ENCODE measurements around the gene OR2T10. TPM values are rescaled to one million over a fixed set of nuclear protein-coding genes. Genes with fewer than 3 reads are reported as not detected.

Gene OR2T10
- polyA plus RNA-seq, 1 experiment: not detected

DNA sequence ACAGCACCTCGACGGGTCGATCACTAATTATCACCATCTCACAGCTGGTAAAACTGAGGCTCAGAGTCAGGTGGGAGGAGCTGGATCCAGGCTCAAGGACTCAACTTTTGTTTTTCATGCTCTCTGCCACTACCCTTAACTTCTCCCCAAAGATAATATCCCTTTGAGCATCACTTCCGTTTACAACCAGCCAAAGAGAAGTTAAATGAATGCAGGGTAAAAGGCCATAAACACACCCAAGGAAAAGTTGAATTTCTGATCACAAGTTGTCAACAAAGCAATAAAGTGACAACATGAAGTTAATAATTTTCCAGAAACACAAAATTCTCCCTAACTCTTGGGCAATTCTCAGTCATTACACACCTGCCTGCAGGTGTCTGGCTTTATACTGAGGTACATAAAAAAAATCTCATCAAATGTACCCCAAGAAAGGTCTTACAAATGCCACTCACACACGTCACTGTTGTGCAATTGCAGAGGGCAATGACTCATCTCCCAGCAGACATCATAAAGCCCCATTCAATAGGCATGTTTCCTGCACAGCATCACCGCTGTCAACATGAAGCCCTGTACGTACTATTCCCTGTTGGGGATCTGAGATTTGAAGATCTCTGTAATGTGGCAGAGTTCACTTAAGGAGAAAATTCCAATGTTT is 34.0 kb upstream of the OR2T10 start:
- Histone ChIP-seq H3K4me3 (ENCODE audit: low read depth, low read length) (no peak overlapping the region), H3K27me3 (ENCODE audit: control insufficient read depth, insufficient read depth, low read length) (no peaks in the 10 kb centered on the region), H3K36me3 (ENCODE audit: control insufficient read depth, insufficient read depth, low read length) (no peaks in the 10 kb centered on the region)
- no peak for DNase-seq (ENCODE audit: low read depth)
- ChIA-PET POLR2A (no interaction called here), CTCF (no interaction called here)
- TF ChIP-seq, protein P1, sequence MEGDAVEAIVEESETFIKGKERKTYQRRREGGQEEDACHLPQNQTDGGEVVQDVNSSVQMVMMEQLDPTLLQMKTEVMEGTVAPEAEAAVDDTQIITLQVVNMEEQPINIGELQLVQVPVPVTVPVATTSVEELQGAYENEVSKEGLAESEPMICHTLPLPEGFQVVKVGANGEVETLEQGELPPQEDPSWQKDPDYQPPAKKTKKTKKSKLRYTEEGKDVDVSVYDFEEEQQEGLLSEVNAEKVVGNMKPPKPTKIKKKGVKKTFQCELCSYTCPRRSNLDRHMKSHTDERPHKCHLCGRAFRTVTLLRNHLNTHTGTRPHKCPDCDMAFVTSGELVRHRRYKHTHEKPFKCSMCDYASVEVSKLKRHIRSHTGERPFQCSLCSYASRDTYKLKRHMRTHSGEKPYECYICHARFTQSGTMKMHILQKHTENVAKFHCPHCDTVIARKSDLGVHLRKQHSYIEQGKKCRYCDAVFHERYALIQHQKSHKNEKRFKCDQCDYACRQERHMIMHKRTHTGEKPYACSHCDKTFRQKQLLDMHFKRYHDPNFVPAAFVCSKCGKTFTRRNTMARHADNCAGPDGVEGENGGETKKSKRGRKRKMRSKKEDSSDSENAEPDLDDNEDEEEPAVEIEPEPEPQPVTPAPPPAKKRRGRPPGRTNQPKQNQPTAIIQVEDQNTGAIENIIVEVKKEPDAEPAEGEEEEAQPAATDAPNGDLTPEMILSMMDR (IDR thresholded peaks at IDR 0.05; ENCODE audit: insufficient read depth, low read depth, low read length): no peak

DNA sequence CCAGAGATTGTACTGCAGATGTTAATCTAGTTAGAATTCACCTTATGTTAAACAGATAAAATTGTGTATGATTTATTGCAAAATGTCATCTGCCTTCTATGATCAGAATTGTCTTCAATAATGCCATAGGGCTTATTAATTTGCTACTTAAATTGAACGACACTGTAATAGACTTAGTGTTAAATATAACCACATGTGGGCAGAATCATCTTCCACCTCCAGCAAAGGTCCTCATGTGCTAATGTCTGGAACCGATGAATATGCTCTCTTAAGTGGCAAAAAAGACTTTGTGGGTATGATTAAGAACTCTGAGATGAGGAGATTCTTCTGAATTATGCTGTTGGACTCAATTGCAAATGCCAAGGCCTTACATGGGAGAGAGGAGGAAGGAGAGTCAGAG is 33.1 kb upstream of the OR2T10 start:
- ChIA-PET POLR2A (no interaction called here), CTCF (no interaction called here)
- TF ChIP-seq, protein P1 (IDR thresholded peaks at IDR 0.05; ENCODE audit: insufficient read depth, low read depth, low read length): no peak

DNA sequence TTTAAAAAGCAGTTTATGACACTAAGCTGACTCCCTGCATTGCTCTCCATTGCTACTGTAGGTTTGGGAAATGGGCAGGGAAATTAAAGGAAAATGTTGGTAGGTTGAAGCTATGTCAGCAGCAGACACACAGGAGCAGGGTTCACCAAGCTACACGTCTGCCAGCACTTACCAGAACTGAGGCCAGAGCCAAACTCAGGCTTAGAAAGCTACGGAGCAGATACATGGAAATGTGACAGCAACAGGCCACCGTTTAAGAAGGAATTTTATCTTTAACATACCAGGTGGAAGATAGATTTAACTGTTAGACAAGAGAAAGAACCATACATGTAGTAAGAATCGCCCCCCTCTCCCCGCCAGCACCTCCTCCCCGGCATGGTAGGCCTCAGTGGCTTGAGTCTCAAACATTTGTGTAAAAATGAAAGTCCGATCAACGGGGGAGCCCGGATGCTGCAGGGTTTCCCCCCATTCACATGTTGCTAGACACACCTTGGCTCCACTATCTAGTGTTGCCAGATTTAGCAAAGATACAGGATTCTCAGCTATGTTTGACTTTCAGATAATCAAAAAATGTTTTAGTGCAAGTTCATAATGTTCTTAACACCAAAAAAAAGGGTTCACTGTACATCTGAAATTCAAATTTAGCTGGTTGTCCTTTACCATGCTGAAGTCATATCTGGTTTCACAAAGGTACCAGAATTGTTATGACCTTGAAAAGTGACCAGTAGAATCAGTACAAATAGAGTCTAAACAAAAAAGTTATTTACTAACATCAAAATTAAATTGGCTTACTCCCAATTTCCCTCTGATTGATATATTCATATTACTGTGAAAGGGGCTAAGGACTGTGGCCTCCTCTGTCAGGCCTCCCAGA is 30.7 kb upstream of the OR2T10 start:
- no peak overlapping the region for H3K4me3 ChIP-seq (ENCODE audit: low read depth, low read length)
- ChIA-PET POLR2A (no interaction called here), CTCF (interaction anchor here (1.3 kb wide), 1 partner anchor 9 kb away, joined by 4 read pairs; no protein-coding TSS in a partner anchor)
- H3K36me3 ChIP-seq (ENCODE audit: control insufficient read depth, insufficient read depth, low read length): no peaks in the 10 kb centered on the region
- no peaks in the 10 kb centered on the region for H3K27me3 ChIP-seq (ENCODE audit: control insufficient read depth, insufficient read depth, low read length)
- TF ChIP-seq, protein P1 (IDR thresholded peaks at IDR 0.05; ENCODE audit: insufficient read depth, low read depth, low read length): no peak
- DNase-seq (ENCODE audit: low read depth): no peak

More for the DNA sequence above, 33.1 kb upstream of the OR2T10 start:
- Histone ChIP-seq H3K36me3 (ENCODE audit: control insufficient read depth, insufficient read depth, low read length) (no peaks in the 10 kb centered on the region), H3K27me3 (ENCODE audit: control insufficient read depth, insufficient read depth, low read length) (no peaks in the 10 kb centered on the region), H3K4me3 (ENCODE audit: low read depth, low read length) (no peak overlapping the region)
- DNase-seq (ENCODE audit: low read depth): no peak

DNA sequence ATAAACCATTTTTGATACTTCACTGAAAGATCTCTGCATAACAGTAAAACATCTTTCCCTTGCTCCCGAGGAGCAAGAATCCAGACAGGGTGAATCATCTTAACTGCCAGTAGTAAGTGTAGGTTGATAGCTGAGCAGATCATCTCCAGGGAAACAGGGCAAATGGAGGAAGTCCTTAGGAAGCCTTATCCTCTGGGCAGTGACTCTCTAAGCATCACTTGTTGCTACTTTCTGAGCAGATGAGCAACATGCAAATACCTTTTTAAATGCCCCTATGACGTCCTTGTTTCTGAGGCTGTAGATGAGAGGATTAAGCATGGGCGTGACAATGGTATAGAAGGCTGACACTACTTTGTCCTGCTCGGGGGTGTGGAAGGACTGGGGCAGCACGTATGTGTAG is 28.5 kb upstream of the OR2T10 start:
- no peak for DNase-seq (ENCODE audit: low read depth)
- POLR2A ChIA-PET: no interaction called here
- CTCF ChIA-PET: no interaction called here

DNA sequence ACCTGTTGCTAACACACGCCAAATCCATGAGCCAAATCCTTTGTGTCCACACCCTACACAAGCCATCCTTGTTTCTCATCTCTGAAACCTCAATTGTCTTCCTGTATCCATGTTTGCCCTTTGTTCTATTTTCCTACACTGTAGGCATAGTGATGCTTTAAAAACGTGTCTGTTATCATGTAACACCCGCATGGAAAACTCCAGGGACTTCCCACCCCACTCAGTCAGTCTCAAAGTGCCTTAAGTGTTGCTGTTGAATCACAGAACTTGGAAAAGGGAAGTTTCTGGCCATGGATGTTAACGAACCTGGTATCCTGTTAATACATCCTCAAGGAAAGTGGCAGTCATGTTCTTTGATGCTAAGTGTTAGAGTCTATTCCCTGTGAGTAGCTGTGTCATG is 27.7 kb upstream of the OR2T10 start:
- TF ChIP-seq, protein P1 (IDR thresholded peaks at IDR 0.05; ENCODE audit: insufficient read depth, low read depth, low read length): no peak
- H3K4me3 ChIP-seq (ENCODE audit: low read depth, low read length): no peak overlapping the region
- H3K27me3 ChIP-seq (ENCODE audit: control insufficient read depth, insufficient read depth, low read length): no peaks in the 10 kb centered on the region
- no peaks in the 10 kb centered on the region for H3K36me3 ChIP-seq (ENCODE audit: control insufficient read depth, insufficient read depth, low read length)
- CTCF ChIA-PET: no interaction called here
- DNase-seq (ENCODE audit: low read depth): no peak
- POLR2A ChIA-PET: no interaction called here

More for the DNA sequence above, 28.5 kb upstream of the OR2T10 start:
- no peak overlapping the region for H3K4me3 ChIP-seq (ENCODE audit: low read depth, low read length)
- no peaks in the 10 kb centered on the region for H3K36me3 ChIP-seq (ENCODE audit: control insufficient read depth, insufficient read depth, low read length)
- TF ChIP-seq, protein P1 (IDR thresholded peaks at IDR 0.05; ENCODE audit: insufficient read depth, low read depth, low read length): no peak
- no peaks in the 10 kb centered on the region for H3K27me3 ChIP-seq (ENCODE audit: control insufficient read depth, insufficient read depth, low read length)
